ENCODE results near the gene EVX1.

Gene EVX1

GRCh38 chr7:27200761-27201579 is 41.6 kb upstream of the EVX1 start:
- peaks cover 98% of the 10 kb centered on the region for H3K27me3 Mint-ChIP-seq (ENCODE audit: low read depth)
- peak overlapping the region; percentile 70 to 82 (median 79) for H3K4me3 Mint-ChIP-seq
- H3K4me1 Mint-ChIP-seq: peaks cover 29% of the 10 kb centered on the region
- H3K9me3 Mint-ChIP-seq: no peaks in the 10 kb centered on the region
- no peak overlapping the region for H3K27ac Mint-ChIP-seq
- no peak for TF ChIP-seq CTCF (IDR thresholded peaks at IDR 0.05; ENCODE audit: unreplicated experiment in 3 of 3)
- H3K36me3 Mint-ChIP-seq (ENCODE audit: low read depth): no peaks in the 10 kb centered on the region

GRCh38 chr7:27201580-27202017 is 41.0 kb upstream of the EVX1 start:
- Mint-ChIP-seq H3K36me3 (ENCODE audit: low read depth) (no peaks in the 10 kb centered on the region), H3K27ac (no peak overlapping the region), H3K9me3 (peaks cover 2% of the 10 kb centered on the region), H3K4me3 (peak overlapping the region; percentile 70 to 82 (median 79)), H3K27me3 (ENCODE audit: low read depth) (peaks cover 98% of the 10 kb centered on the region), H3K4me1 (peaks cover 30% of the 10 kb centered on the region)
- TF ChIP-seq CTCF (IDR thresholded peaks at IDR 0.05; ENCODE audit: unreplicated experiment in 3 of 3): no peak

GRCh38 chr7:27202018-27202861 is 40.4 kb upstream of the EVX1 start:
- H3K4me1 Mint-ChIP-seq: peaks cover 30% of the 10 kb centered on the region
- no peak for TF ChIP-seq CTCF (IDR thresholded peaks at IDR 0.05; ENCODE audit: unreplicated experiment in 3 of 3)
- peak overlapping the region; percentile 18 to 82 (median 23) for H3K4me3 Mint-ChIP-seq
- H3K36me3 Mint-ChIP-seq (ENCODE audit: low read depth): no peaks in the 10 kb centered on the region
- H3K9me3 Mint-ChIP-seq: peaks cover 2% of the 10 kb centered on the region
- no peak overlapping the region for H3K27ac Mint-ChIP-seq
- H3K27me3 Mint-ChIP-seq (ENCODE audit: low read depth): peaks cover 98% of the 10 kb centered on the region

- H3K4me3 Mint-ChIP-seq: no peak overlapping the region
- H3K27me3 Mint-ChIP-seq (ENCODE audit: low read depth): peaks cover 98% of the 10 kb centered on the region
- H3K27ac Mint-ChIP-seq: no peak overlapping the region
- H3K36me3 Mint-ChIP-seq (ENCODE audit: low read depth): no peaks in the 10 kb centered on the region
- peaks cover 30% of the 10 kb centered on the region for H3K4me1 Mint-ChIP-seq
- no peak for TF ChIP-seq CTCF (IDR thresholded peaks at IDR 0.05; ENCODE audit: unreplicated experiment in 3 of 3)
- H3K9me3 Mint-ChIP-seq: peaks cover 2% of the 10 kb centered on the region
These were observed 39.8 kb upstream of the EVX1 start for GRCh38 chr7:27202862-27203134.

- peaks cover 98% of the 10 kb centered on the region for H3K27me3 Mint-ChIP-seq (ENCODE audit: low read depth)
- H3K4me3 Mint-ChIP-seq: no peak overlapping the region
- peaks cover 4% of the 10 kb centered on the region for H3K9me3 Mint-ChIP-seq
- TF ChIP-seq CTCF (IDR thresholded peaks at IDR 0.05; ENCODE audit: unreplicated experiment in 3 of 3): no peak
- H3K4me1 Mint-ChIP-seq: peaks cover 30% of the 10 kb centered on the region
- no peak overlapping the region for H3K27ac Mint-ChIP-seq
- H3K36me3 Mint-ChIP-seq (ENCODE audit: low read depth): no peaks in the 10 kb centered on the region
These were observed 39.1 kb upstream of the EVX1 start for GRCh38 chr7:27203365-27203953.

Measured in nephron (organoid).